HepG2 (cell line): ENCODE measurements around the gene RPS8. TPM values are rescaled to one million over a fixed set of nuclear protein-coding genes. Genes with fewer than 3 reads are reported as not detected.

Experiments
- DNMT1 ChIP-seq: sonication (generic); formaldehyde crosslinking; IDR thresholded peaks from 2 replicates; pipeline ENCODE4 v1.5.1; 2020; ENCODE audit warnings: mild to moderate bottlenecking, missing genetic modification reagents
- FOSL2 ChIP-seq: sonication (generic); formaldehyde crosslinking; IDR thresholded peaks from 2 replicates; pipeline ENCODE4 v1.4.0; 2020; ENCODE audit warnings: missing genetic modification reagents
- GABPA ChIP-seq, 2 experiments: IDR thresholded peaks; 2 replicates each; pipeline ENCODE4 v1.6.1; 2011 to 2016; ENCODE audit warnings: low read depth in 2 of 2, low read length in 1 of 2, missing biosample characterization in 1 of 2, missing genetic modification characterization in 1 of 2
- HMGA1 ChIP-seq: sonication (generic); formaldehyde crosslinking; conservative IDR thresholded peaks from 2 replicates; pipeline ENCODE4 v1.4.0; 2020; ENCODE audit warnings: missing genetic modification reagents
- MAFK ChIP-seq, 2 experiments: IDR thresholded peaks in 1 of 2; conservative IDR thresholded peaks in 1 of 2; 2 replicates each; pipeline ENCODE4 v1.6.1; 2011; ENCODE audit warnings: improper control_type of control experiment in 2 of 2, low read length in 2 of 2
- MEIS1 ChIP-seq: sonication (generic); formaldehyde crosslinking; IDR thresholded peaks from 2 replicates; pipeline ENCODE4 v1.9.0; 2021; ENCODE audit warnings: mild to moderate bottlenecking, missing genetic modification reagents, moderate library complexity, borderline replicate concordance
- MTA1 ChIP-seq: sonication (generic); formaldehyde crosslinking; IDR thresholded peaks from 2 replicates; pipeline ENCODE4 v1.4.0; 2020; ENCODE audit warnings: missing genetic modification reagents, mild to moderate bottlenecking, borderline replicate concordance
- NFRKB ChIP-seq: fragments of 450-650 bp; IDR thresholded peaks from 2 replicates; pipeline ENCODE4 v1.6.1; 2017
- PHB2 ChIP-seq: fragments of 450-650 bp; IDR thresholded peaks from 2 replicates; pipeline ENCODE4 v1.6.1; 2018; ENCODE audit not compliant: partially characterized antibody
- RELA ChIP-seq: sonication (generic); formaldehyde crosslinking; IDR thresholded peaks from 2 replicates; pipeline ENCODE4 v1.4.0; 2020; ENCODE audit warnings: missing genetic modification reagents
- TCF7 ChIP-seq: sonication (generic); IDR thresholded peaks from 2 replicates; pipeline ENCODE4 v1.6.1; 2016; ENCODE audit warnings: antibody characterized with exemption, low read depth
- U2AF1 ChIP-seq: fragments of 200-400 bp; formaldehyde crosslinking; optimal IDR thresholded peaks from 2 replicates; pipeline ENCODE3; 2017; ENCODE audit warnings: mild to moderate bottlenecking, low read depth, low read length
- YEATS2 ChIP-seq: sonication (generic); formaldehyde crosslinking; IDR thresholded peaks from 2 replicates; pipeline ENCODE4 v1.4.0; 2020; ENCODE audit warnings: missing genetic modification reagents, borderline replicate concordance
- ZBTB8A ChIP-seq: sonication (generic); formaldehyde crosslinking; IDR thresholded peaks from 2 replicates; pipeline ENCODE4 v1.4.0; 2020; ENCODE audit warnings: mild to moderate bottlenecking, low read depth, missing genetic modification reagents, borderline replicate concordance
- ZNF124 ChIP-seq: sonication (generic); formaldehyde crosslinking; IDR thresholded peaks from 2 replicates; pipeline ENCODE4 v1.4.0; 2020; ENCODE audit warnings: missing genetic modification reagents
- ZNF335 ChIP-seq: sonication (generic); formaldehyde crosslinking; IDR thresholded peaks from 2 replicates; pipeline ENCODE4 v1.4.0; 2020; ENCODE audit warnings: missing genetic modification reagents
- ZNF33B ChIP-seq: sonication (generic); formaldehyde crosslinking; IDR thresholded peaks from 2 replicates; pipeline ENCODE4 v1.5.1; 2020; ENCODE audit warnings: mild to moderate bottlenecking, missing genetic modification reagents
- ZNF430 ChIP-seq: sonication (generic); formaldehyde crosslinking; IDR thresholded peaks from 2 replicates; pipeline ENCODE4 v1.9.0; 2021; ENCODE audit warnings: mild to moderate bottlenecking, missing genetic modification reagents
- ZNF451 ChIP-seq: sonication (generic); formaldehyde crosslinking; IDR thresholded peaks from 2 replicates; pipeline ENCODE4 v1.5.0; 2020; ENCODE audit warnings: mild to moderate bottlenecking, missing genetic modification reagents
- ZNF550 ChIP-seq: sonication (generic); formaldehyde crosslinking; IDR thresholded peaks from 2 replicates; pipeline ENCODE4 v1.4.0; 2020; ENCODE audit warnings: mild to moderate bottlenecking, missing genetic modification reagents, borderline replicate concordance
- ZNF614 ChIP-seq: IDR thresholded peaks from 2 replicates; pipeline ENCODE4 v1.6.1; 2018; ENCODE audit warnings: missing biosample characterization, missing genetic modification reagents, inconsistent platforms, borderline replicate concordance
- polyA plus RNA-seq, 8 experiments: library from polyadenylated mRNA; depleted of rRNA in 3 of 8; stranded (reverse) in 7 of 8; unstranded in 1 of 8; fragments of >200 nt; fragmentation: Illumina TruSeq in 4 of 8; extraction: Trizol in 4 of 8; gene quantifications; 2 replicates each; pipeline versions ENCODE4 v1.2.1 to v1.2.3, GENCODE V29; 2011 to 2016; ENCODE audit warnings: low read depth in 4 of 8, missing spikeins in 1 of 8, mixed read lengths in 1 of 8; ENCODE audit not compliant: insufficient read depth in 1 of 8
- total RNA-seq, 5 experiments: library from RNA; depleted of rRNA; stranded (reverse); fragments of >200 nt; fragmentation: Illumina TruSeq; extraction: Trizol; gene quantifications; 2 replicates each; pipeline ENCODE4 v1.2.3, GENCODE V29; 2016; ENCODE audit warnings: low read depth in 1 of 5
- TF ChIP-seq, protein P1 (sequence below): IDR thresholded peaks from 2 replicates; pipeline ENCODE4 v1.6.1; 2012; ENCODE audit warnings: low read depth, low read length, improper control_type of control experiment
- TF ChIP-seq, protein P2 (sequence below): sonication (generic); formaldehyde crosslinking; IDR thresholded peaks from 2 replicates; pipeline ENCODE4 v1.5.0; 2020; ENCODE audit warnings: mild to moderate bottlenecking, missing genetic modification reagents
- TF ChIP-seq, protein P3 (sequence below): sonication (generic); formaldehyde crosslinking; IDR thresholded peaks from 2 replicates; pipeline ENCODE4 v1.8.0; 2022; ENCODE audit warnings: mild to moderate bottlenecking, missing genetic modification reagents, moderate library complexity

Gene RPS8
- total and polyA plus RNA-seq, 2 of the 13 experiments (the other 11 are each of a cell fraction or from before 2014, with no cell fraction given) = 2,628 to 2,822 TPM

DNA sequence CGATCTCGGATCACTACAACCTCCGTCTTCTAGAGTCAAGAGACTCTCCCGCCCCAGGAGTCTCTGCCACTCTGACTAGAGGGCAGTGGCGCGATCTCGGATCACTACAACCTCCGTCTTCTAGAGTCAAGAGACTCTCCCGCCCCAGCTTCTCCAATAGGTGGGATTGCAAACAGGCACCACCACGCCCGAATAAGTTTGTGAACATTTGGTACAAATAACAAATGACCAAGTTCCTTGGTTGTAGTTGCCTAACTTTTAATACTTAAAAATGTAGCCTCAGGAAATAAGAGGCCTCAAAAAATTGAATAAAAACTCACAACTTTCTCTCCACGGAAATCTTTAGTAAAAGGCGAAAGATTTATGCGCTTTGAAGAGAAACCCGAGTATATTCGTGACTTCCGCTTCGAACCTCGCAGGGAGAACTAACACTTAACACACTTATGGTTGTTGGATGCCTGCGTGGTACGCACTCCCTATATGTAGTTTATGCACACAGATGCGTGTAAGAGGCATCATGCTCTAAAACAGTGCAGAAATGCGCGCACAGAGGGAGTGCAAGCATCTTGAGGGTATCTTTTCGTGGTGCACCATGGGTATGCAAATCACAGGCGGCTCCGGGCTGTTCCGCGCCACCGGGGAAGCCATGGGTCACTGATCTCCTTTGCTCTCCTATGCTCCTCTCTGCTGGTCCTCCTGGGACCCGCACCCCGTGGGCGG lies 44.4 kb downstream of the RPS8 start (continued):
- TF ChIP-seq, protein P1, sequence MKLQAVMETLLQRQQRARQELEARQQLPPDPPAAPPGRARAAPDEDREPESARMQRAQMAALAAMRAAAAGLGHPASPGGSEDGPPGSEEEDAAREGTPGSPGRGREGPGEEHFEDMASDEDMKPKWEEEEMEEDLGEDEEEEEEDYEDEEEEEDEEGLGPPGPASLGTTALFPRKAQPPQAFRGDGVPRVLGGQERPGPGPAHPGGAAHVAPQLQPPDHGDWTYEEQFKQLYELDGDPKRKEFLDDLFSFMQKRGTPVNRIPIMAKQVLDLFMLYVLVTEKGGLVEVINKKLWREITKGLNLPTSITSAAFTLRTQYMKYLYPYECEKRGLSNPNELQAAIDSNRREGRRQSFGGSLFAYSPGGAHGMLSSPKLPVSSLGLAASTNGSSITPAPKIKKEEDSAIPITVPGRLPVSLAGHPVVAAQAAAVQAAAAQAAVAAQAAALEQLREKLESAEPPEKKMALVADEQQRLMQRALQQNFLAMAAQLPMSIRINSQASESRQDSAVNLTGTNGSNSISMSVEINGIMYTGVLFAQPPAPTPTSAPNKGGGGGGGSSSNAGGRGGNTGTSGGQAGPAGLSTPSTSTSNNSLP = peak; percentile 78
- no peak for TF ChIP-seq TCF7
- TF ChIP-seq ZNF335 (CRISPR knock-in tag) = peak; percentile 34; the same call in 1 of the 2 replicates
- TF ChIP-seq ZNF430 (CRISPR knock-in tag) = no peak
- TF ChIP-seq RELA = no peak
- 0 out of 2 replicates have a peak, but pooled peaks have one; percentile 57 for TF ChIP-seq ZNF451
- peak; percentile 38 for TF ChIP-seq FOSL2
- no peak for TF ChIP-seq GABPA (IDR thresholded peaks at IDR 0.05; ENCODE audit: low read depth, low read length)
- peak; percentile 71 for TF ChIP-seq GABPA (CRISPR knock-in tag; IDR thresholded peaks at IDR 0.05; ENCODE audit: low read depth)
- no peak for TF ChIP-seq PHB2
- TF ChIP-seq YEATS2 (CRISPR knock-in tag) = peak; percentile 61; the same call in 1 of the 2 replicates
- TF ChIP-seq U2AF1 = no peak
- TF ChIP-seq MEIS1 = 0 out of 2 replicates have a peak, but pooled peaks have one; percentile 45
- TF ChIP-seq ZNF550 (CRISPR knock-in tag) = no peak
- no peak for TF ChIP-seq MAFK (conservative IDR thresholded peaks at IDR 0.05 in 1 of 2, IDR thresholded peaks at IDR 0.05 in 1 of 2; ENCODE audit: low read length in 2 of 2)
- TF ChIP-seq HMGA1 (CRISPR knock-in tag) = no peak
- TF ChIP-seq, protein P2, sequence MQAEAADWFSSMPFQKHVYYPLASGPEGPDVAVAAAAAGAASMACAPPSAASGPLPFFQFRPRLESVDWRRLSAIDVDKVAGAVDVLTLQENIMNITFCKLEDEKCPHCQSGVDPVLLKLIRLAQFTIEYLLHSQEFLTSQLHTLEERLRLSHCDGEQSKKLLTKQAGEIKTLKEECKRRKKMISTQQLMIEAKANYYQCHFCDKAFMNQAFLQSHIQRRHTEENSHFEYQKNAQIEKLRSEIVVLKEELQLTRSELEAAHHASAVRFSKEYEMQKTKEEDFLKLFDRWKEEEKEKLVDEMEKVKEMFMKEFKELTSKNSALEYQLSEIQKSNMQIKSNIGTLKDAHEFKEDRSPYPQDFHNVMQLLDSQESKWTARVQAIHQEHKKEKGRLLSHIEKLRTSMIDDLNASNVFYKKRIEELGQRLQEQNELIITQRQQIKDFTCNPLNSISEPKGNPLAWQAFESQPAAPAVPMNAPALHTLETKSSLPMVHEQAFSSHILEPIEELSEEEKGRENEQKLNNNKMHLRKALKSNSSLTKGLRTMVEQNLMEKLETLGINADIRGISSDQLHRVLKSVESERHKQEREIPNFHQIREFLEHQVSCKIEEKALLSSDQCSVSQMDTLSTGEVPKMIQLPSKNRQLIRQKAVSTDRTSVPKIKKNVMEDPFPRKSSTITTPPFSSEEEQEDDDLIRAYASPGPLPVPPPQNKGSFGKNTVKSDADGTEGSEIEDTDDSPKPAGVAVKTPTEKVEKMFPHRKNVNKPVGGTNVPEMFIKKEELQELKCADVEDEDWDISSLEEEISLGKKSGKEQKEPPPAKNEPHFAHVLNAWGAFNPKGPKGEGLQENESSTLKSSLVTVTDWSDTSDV = 0 out of 2 replicates have a peak, but pooled peaks have one; percentile 18
- TF ChIP-seq, protein P3, sequence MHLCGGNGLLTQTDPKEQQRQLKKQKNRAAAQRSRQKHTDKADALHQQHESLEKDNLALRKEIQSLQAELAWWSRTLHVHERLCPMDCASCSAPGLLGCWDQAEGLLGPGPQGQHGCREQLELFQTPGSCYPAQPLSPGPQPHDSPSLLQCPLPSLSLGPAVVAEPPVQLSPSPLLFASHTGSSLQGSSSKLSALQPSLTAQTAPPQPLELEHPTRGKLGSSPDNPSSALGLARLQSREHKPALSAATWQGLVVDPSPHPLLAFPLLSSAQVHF = peak; percentile 95
- TF ChIP-seq NFRKB = no peak
- TF ChIP-seq DNMT1 = no peak
- TF ChIP-seq MTA1 (CRISPR knock-in tag) = no peak
- 0 out of 2 replicates have a peak, but pooled peaks have one; percentile 33 for TF ChIP-seq ZNF33B (CRISPR knock-in tag)
- peak; percentile 84; the same call in 1 of the 2 replicates for TF ChIP-seq ZNF124 (CRISPR knock-in tag)
- peak; percentile 68; the same call in 1 of the 2 replicates for TF ChIP-seq ZNF614 (CRISPR knock-in tag)
- TF ChIP-seq ZBTB8A (CRISPR knock-in tag) = no peak
